WERI-Rb-1 (cell line): ENCODE measurements around the gene CCDC149.

Source experiments
- DNase-seq: peaks from one replicate; pipeline ENCODE4 v3.0.0-alpha.2; 2020
- H3K27ac ChIP-seq: fragments of 250-450 bp; sonication (Bioruptor Pico); 2 replicates; pipeline ENCODE4 v1.5.1; 2020; ENCODE audit warnings: mild to moderate bottlenecking, moderate library complexity
- H3K27me3 ChIP-seq: fragments of 250-450 bp; sonication (Bioruptor Pico); 2 replicates; pipeline ENCODE4 v1.5.1; 2021; ENCODE audit warnings: mild to moderate bottlenecking, low read depth, moderate library complexity; ENCODE audit not compliant: insufficient read depth, severe bottlenecking
- H3K36me3 ChIP-seq: fragments of 250-450 bp; sonication (Bioruptor Pico); 2 replicates; pipeline ENCODE4 v1.5.1; 2020; ENCODE audit warnings: mild to moderate bottlenecking, moderate library complexity
- H3K4me3 ChIP-seq: 2 replicates; pipeline ENCODE4 v1.5.1; 2011; ENCODE audit warnings: low read depth, mild to moderate bottlenecking, control low read depth, low read length
- H3K9me3 ChIP-seq: fragments of 250-450 bp; sonication (Bioruptor Pico); 2 replicates; pipeline ENCODE4 v1.5.1; 2021; ENCODE audit warnings: mild to moderate bottlenecking, moderate library complexity; ENCODE audit not compliant: severe bottlenecking
- CTCF ChIP-seq: IDR thresholded peaks from 2 replicates; pipeline ENCODE4 v1.5.1; 2011; ENCODE audit warnings: low read depth, mild to moderate bottlenecking, control low read depth, inconsistent platforms, low read length

The CCDC149 gene

GRCh38 chr4:24912252-24913118 lies at the start of gene CCDC149:
Gene CCDC149, minus strand, starts transcription at chr4:24913042. Its CDS starts 178 bp downstream, at chr4:24912864.
- DNase-seq = peak; percentile 96
- Histone ChIP-seq H3K36me3 (peaks cover 10% of the 10 kb centered on the region), H3K4me3 (peak within 1 kb of the TSS; percentile 47), H3K27ac (peak within 1 kb of the TSS; percentile 85), H3K27me3 (no peaks in the 10 kb centered on the region), H3K9me3 (peaks cover 2% of the 10 kb centered on the region)
- 0 out of 2 replicates have a peak, but pooled peaks have one; percentile 8 for TF ChIP-seq CTCF

DNA sequence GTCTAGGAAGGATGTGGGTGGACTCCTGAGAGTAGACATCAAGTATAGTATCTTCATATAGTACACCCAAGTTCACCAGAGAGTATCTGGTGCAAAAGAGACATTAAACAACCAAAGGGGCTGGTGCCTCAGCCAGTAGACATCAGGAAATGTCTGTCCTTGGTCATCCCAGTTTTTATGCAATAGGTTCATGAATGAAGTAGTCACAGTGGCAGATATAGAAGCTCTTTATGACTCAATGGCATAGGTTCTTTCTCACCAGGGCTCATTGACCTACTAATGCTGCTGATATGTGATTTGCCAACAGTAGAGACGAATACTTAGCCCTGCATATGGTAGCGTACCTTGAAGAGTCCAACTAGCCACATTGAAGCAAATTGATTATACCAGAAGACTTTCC lies 45.0 kb upstream of the CCDC149 start:
- no peak for TF ChIP-seq CTCF
- Histone ChIP-seq H3K9me3 (no peaks in the 10 kb centered on the region), H3K27ac (no peak overlapping the region)

GRCh38 chr4:24956763-24957162 lies 43.9 kb upstream of the CCDC149 start:
- Histone ChIP-seq H3K4me3 (no peak overlapping the region), H3K27me3 (no peaks in the 10 kb centered on the region), H3K27ac (no peak overlapping the region), H3K36me3 (no peaks in the 10 kb centered on the region), H3K9me3 (no peaks in the 10 kb centered on the region)
- no peak for TF ChIP-seq CTCF
- no peak for DNase-seq

More for the DNA sequence above, 45.0 kb upstream of the CCDC149 start:
- no peak for DNase-seq
- Histone ChIP-seq H3K27me3 (no peaks in the 10 kb centered on the region), H3K4me3 (no peak overlapping the region), H3K36me3 (no peaks in the 10 kb centered on the region)

DNA sequence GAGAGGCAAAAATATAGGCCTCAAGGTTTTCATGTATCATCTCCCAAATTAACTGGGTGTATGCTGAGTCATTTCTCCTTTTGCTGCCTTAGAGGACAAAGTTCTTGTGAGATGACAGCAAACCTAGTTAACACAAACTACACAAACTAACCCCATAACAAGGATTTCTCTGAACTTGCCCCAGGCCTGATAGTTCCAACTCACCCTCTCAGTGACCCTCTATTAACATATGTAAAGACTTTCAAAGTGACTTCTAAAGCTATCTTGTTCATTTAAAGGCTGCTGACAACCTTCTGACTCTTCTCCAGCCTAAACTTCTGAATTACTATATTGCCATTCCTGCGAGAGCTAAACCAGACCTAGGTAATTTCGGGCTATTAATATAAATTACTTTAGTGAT lies 43.2 kb upstream of the CCDC149 start:
- DNase-seq = no peak
- Histone ChIP-seq H3K27me3 (no peaks in the 10 kb centered on the region), H3K27ac (no peak overlapping the region), H3K4me3 (no peak overlapping the region), H3K9me3 (no peaks in the 10 kb centered on the region), H3K36me3 (no peaks in the 10 kb centered on the region)
- TF ChIP-seq CTCF = no peak

DNA sequence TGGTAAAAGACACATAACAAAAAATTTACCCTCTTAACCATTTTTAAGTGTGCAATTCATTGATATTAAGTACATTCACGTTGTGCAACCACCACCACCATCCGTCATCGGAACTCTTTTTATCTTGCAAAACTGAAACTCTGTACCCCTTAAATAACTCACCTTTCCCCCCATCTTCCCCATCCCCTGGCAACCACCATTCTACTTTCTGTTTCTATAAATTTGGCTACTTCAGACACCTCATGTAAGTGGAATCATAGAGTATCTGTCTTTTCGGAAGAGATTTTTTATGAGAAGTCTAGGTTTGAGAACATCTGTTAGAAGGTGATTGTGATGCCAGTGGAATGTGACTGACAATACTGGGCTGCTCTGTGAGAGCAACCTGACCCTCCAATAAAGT lies 39.8 kb upstream of the CCDC149 start:
- Histone ChIP-seq H3K27me3 (no peaks in the 10 kb centered on the region), H3K4me3 (no peak overlapping the region), H3K36me3 (no peaks in the 10 kb centered on the region), H3K9me3 (no peaks in the 10 kb centered on the region), H3K27ac (no peak overlapping the region)
- DNase-seq = no peak
- no peak for TF ChIP-seq CTCF
